HL-60 (cell line): Measurements from ENCODE around the gene ZNF385D.

ENCODE experiments used
- CTCF ChIP-seq: IDR thresholded peaks from one replicate; pipeline ENCODE4 v1.5.1; 2011; ENCODE audit warnings: low read length, control low read depth, inconsistent platforms; ENCODE audit not compliant: insufficient read depth
- POLR2AphosphoS5 ChIP-seq: IDR thresholded peaks from 2 replicates; pipeline ENCODE4 v1.6.1; 2012; ENCODE audit warnings: low read depth
- REST ChIP-seq: IDR thresholded peaks from 2 replicates; pipeline ENCODE4 v1.6.1; 2012; ENCODE audit warnings: low read depth; ENCODE audit not compliant: insufficient replicate concordance

GRCh38 chr3:21377071-21377769 lies 373.8 kb downstream of the ZNF385D start:
- TF ChIP-seq CTCF: no peak
- no peak for TF ChIP-seq POLR2AphosphoS5
- TF ChIP-seq REST: no peak
